ENCODE data around the gene GGPS1. TPM values are rescaled to one million over a fixed set of nuclear protein-coding genes. Genes with fewer than 3 reads are reported as not detected.

The GGPS1 gene
- total RNA-seq, 1 donor: 23.3 TPM

DNA sequence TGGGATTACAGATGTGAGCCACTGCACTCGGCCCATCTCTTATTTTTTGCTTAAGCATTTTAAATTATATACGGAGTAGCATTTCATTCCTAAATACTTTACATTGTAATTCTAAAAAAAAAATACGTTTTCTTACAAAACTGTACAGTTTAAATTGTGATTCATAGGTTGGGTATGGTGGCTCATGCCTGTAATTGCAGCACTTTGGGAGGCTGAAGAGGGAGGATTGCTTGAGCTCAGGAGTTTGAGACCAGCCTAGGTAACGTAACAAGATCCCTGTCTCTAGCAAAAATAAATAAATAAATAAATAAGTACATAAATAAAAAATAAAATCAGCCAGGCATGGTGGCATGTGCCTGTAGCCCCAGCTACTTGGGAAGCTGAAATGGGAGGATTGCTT lies 63.5 kb downstream of the GGPS1 start:
- Histone ChIP-seq H3K9me3 (ENCODE audit: low read depth, low read length) (no peaks in the 10 kb centered on the region), H3K27me3 (ENCODE audit: insufficient read depth, low read length) (no peaks in the 10 kb centered on the region), H3K4me1 (ENCODE audit: insufficient read depth, low read length) (no peaks in the 10 kb centered on the region), H3K4me3 (ENCODE audit: low read length) (no peak overlapping the region)

Other genes with a start within 250 kb of the GGPS1 start
- gene TOMM20, start 199.7 kb upstream of the GGPS1 start, total RNA-seq: 89.1 TPM
- 139 TPM for gene RBM34, start 167.3 kb upstream of the GGPS1 start, total RNA-seq
- gene ARID4B, start 391 bp upstream of the GGPS1 start, total RNA-seq: 254 TPM
- 5.0 TPM for gene TBCE, start 38.9 kb downstream of the GGPS1 start, total RNA-seq
- gene B3GALNT2, start 175.9 kb downstream of the GGPS1 start, total RNA-seq: 6.5 TPM

Data from mononuclear cell (primary cell).